Activated CD8-positive, alpha-beta memory T cell treated with anti-CD3 and anti-CD28 coated beads for 24 hours (primary cell): ENCODE data around the gene GPR34.
A peak's percentile ranks its signal among the peaks of the same experiment; 100 is the strongest.
"Not testable (repeated sequence)": the region's sequence is repeated elsewhere in the genome, so short reads cannot be mapped to it uniquely, and the experiment has no call there.

Experiments
- DNase-seq: peaks from one replicate; pipeline ENCODE4 v3.0.0-alpha.2; 2020

GPR34 gene

DNA sequence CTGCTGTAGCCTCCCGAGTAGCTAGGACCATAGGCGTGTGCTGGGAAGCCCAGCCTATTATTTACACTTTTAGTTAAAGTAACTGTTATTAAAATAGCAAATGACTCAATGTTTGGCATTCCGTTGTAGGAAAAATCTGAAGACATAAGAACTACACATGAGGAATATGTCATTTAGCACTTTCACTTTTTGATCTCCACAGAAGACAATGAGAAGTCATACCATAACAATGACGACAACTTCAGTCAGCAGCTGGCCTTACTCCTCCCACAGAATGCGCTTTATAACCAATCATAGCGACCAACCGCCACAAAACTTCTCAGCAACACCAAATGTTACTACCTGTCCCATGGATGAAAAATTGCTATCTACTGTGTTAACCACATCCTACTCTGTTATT is 6.7 kb downstream of the GPR34 start:
- DNase-seq: no peak

DNA sequence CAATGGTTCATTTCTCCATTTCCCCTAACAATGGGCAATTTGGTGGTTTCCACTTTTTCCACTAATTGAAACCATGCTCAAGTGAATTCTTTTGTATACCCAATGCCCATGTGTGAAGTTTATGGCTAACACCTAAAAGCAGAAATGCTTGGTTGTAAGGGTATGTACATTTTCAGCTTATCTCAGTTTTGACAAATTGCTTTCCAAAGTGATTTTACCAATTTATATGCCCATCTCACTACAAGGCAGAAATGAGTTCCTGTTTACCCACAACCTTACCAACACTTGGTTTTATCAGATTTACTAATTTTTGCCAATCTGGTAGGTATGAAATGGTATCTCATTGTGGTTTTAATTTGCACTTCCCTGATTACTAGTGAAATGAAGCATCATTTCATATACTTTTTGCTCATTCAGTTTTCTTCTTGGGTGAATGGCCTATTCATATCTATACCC is 14.8 kb downstream of the GPR34 start:
- DNase-seq: no peak

GRCh38 chrX:41705042-41705441 is 16.3 kb downstream of the GPR34 start:
- DNase-seq: no peak

- no peak for DNase-seq
Observed at GRCh38 chrX:41705680-41706374, 17.1 kb downstream of the GPR34 start.

DNA sequence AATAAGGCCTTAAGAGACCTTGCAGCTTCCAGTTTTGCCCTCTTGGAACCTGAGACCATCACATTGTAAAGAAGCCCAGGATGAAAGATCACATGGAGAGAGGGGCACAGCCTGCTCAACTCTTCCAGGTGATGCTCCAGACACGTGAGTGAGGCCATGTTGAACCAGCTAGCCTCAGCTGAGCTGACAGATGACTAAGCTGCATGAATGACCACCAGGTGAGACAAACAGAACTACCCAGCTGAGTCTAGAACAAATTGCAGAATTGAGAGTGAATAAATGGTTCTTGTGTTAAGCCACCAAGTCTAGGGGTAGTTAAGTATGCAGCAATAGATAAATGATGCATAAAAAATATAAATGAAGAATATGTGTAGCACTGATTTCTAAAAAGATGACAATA is 18.4 kb downstream of the GPR34 start:
- DNase-seq: no peak

DNA sequence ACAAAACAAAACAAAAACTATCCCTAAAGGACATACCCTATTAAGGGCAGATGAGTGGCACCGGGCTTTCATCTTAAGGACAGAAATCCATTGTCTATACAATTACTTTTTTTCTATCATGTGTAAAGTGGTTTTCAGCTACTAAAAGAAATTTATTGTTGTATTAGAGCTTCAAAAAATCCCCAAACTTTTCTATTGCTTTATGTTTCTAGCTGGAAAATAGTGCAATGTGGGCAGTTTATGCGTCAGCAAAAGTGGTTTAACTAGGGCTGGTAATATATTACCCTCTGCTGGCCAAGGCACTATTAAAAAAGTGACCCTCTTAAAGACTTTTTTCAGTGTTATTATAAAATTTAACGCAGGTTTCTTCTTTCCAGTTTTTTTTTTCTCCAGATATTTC is 19.7 kb downstream of the GPR34 start:
- DNase-seq: no peak

DNA sequence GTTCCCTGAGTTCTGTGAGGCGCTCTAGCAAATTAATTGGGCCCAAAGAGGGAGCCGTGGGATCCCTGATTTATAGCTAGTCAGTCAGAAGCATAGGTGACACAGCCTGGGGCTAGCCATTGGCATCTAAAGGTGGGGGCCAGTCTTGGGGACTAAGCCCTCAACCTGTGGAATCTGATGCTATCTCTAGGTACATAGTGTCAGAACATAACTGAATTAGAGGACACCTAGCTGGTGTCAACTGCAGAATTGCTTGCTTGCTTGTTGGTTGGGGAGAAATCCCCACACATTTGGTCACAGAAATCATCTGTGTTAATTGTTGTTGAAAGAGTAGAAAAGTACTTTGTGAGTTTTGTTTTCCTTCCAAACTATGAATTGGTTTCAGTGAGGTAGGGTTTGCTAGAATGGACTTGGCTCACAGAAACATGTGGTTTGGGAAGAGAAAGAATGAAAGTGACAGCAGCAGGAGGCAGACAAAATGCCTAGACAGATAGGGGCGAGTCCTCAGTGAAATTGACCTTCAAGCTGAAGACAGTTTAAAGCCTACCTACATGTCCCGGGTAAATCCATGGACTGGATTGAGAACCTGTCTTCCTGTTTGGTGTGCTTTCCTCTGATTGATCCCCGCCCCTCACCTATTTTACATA is 22.4 kb downstream of the GPR34 start:
- DNase-seq: no peak

DNA sequence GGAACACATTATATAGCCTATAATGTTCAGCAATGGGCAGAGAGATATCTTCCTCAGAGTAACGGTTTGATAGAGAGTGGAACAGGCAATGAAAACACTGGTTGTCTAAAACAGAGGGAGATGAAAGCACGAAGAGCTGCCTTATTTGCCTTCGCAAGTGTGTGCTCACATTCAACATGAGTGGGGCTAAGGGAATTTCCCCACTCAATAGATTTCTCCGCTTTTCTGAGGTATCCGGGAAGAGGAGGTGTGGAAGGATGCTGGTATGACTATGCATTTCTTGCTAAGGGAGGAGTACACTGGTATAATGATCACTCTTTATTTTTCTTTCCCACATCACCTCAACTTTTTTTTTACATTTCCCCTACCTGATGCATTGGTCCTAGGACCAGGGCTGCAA is 27.4 kb downstream of the GPR34 start:
- no peak for DNase-seq

DNA sequence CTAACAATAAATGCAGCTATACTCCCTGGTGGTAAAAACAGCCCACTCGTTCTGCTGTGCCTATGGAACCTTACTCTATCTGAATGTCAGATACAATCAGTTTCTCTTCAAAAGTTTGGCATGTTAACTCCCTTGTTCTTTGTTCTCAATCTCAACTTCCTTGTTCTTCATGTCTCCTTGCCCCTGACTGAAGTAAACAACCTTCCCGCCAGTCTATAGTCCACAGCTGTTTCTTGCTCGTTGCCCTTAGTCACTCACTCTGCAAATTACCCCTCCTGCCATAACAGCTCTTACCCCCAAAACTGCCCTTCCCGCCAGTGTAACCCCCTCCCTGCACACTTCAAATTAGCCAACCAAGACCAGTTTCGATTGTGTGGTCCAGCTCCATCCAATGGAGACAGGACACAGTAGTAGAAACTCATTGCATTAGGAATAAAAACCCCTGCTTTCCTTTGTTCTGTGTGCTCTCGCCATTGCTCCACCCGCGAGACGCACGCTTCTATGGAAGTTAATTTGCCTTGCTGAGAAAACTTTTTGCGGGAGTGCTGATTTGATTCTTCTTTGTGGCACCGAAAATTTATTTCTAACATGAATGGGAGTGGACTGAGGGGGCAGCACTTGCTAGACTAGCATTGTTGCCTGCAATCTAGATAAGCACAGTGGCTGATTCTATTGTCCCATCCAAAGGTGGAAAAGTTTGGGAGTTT is 28.1 kb downstream of the GPR34 start:
- no peak for DNase-seq

GRCh38 chrX:41718481-41719235 is 29.9 kb downstream of the GPR34 start:
- no peak for DNase-seq

- DNase-seq: not testable (repeated sequence)
Observed at GRCh38 chrX:41719610-41720009, 30.8 kb downstream of the GPR34 start.

GRCh38 chrX:41720125-41720779 is 31.5 kb downstream of the GPR34 start:
- peak; percentile 66 for DNase-seq

GRCh38 chrX:41721590-41721989 is 32.8 kb downstream of the GPR34 start:
- DNase-seq: no peak

GRCh38 chrX:41722214-41722613 is 33.4 kb downstream of the GPR34 start:
- DNase-seq: no peak

- no peak for DNase-seq
Observed at GRCh38 chrX:41722816-41723618, 34.2 kb downstream of the GPR34 start.

- DNase-seq: no peak
Observed at GRCh38 chrX:41723826-41724225, 35.1 kb downstream of the GPR34 start, which contains the start of gene GPR82. Gene GPR82 (plus strand): TSS chrX:41724181. CDS start chrX:41727027, 2,846 bp downstream.

GRCh38 chrX:41728125-41728524 is 39.4 kb downstream of the GPR34 start:
- no peak for DNase-seq

DNA sequence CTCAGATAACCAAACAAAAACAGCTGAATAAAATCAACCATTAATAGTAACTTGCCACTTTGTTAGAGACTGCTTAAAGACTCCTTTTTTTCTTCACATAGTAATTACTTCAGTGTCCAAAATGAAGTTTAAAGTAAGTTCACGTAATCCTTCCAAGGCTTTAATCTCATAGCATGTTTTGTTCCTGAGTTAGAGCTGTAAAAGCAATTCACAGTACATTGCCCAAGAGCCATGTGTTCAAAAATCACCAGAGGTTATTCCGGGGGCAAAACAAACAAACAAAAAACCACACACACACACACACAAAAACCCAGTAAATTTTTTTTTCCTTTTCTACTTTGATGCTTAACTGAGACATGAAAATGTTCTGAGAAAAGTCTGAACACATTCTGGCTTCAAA is 41.3 kb downstream of the GPR34 start:
- no peak for DNase-seq

DNA sequence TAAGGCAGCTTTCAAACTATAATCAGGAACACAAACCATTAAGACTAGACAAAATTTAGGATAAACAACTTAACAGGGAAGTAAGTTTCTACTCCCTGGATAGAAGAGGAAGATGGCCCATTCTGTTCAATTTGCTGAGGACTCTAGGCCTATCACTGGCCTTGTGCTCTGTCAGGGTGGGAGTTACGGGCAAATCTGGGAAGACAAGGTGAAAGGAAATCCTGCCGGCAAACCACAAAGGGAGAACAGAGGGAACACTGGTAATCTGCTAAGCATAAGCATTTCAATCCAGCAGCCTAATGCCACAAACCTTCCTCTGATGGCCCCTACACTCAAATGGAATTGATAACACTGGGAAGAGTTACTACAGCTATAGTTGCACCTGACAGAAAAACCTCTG is 43.5 kb downstream of the GPR34 start:
- no peak for DNase-seq

- DNase-seq: no peak
Observed at GRCh38 chrX:41733939-41734338, 45.2 kb downstream of the GPR34 start.

DNA sequence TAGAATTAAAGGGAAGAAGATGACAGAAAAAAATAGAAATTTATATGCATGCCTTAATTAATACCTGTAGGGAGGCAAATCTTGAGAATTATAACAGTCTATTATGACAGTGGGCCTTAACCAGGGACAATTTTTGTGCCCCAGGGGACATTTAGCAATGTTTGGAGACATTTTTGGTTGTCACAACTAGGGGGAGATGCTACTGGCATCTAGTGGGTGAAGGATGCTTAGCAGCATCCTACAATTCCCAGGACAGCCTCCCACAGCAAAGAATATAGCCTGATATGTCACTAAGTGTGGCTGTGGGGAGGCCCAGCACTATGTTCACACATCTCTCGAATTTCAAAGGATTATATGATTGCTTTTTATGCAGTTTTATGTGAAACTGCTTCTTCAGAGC is 45.8 kb downstream of the GPR34 start:
- no peak for DNase-seq

GRCh38 chrX:41737065-41737464 is 48.3 kb downstream of the GPR34 start:
- DNase-seq: no peak
